Urinary bladder (tissue), 4 donors: ENCODE data around the gene DNAJC7. TPM values are rescaled to one million over a fixed set of nuclear protein-coding genes. Genes with fewer than 3 reads are reported as not detected.
A peak's percentile ranks its signal among the peaks of the same experiment; 100 is the strongest.

Source experiments
- DNase-seq: peaks from one replicate; pipeline ENCODE4 v3.0.0-alpha.2; 2015; ENCODE audit errors: extremely low spot score
- H3K27ac ChIP-seq: one replicate; pipeline ENCODE4 v1.5.1; 2013; ENCODE audit warnings: low read depth, mild to moderate bottlenecking, moderate library complexity
- H3K36me3 ChIP-seq: one replicate; pipeline ENCODE4 v1.6.1; 2013; ENCODE audit warnings: mild to moderate bottlenecking, moderate library complexity; ENCODE audit not compliant: insufficient read depth
- H3K4me1 ChIP-seq: one replicate; pipeline ENCODE4 v1.6.1; 2013; ENCODE audit warnings: mild to moderate bottlenecking, moderate library complexity; ENCODE audit not compliant: insufficient read depth
- H3K4me3 ChIP-seq: one replicate; pipeline ENCODE4 v1.5.1; 2013; ENCODE audit warnings: low read depth, low read length
- WGBS: extraction: QIAGEN DNeasy Blood & Tissue Kit; methylation state at CpG from one replicate; pipeline ENCODE4 v1.1.7; 2013; 5-methylcytosine and 5-hydroxymethylcytosine counted together
- polyA plus RNA-seq: library from polyadenylated mRNA; stranded (reverse); fragments of 200-250 nt; gene quantifications from one replicate; pipeline ENCODE4 v1.2.3, GENCODE V29; 2013
- total RNA-seq: library from RNA; depleted of rRNA; stranded (reverse); fragments of >200 nt; gene quantifications from one replicate; pipeline ENCODE4 v1.2.3, GENCODE V29; 2014
- donor health status: healthy with polysubstance abuse.
- donor health status: healthy.

DNAJC7 gene
- total and polyA plus RNA-seq, 2 donors: 55.2 to 69.9 TPM

- no peak overlapping the region for H3K4me3 ChIP-seq
- H3K4me1 ChIP-seq: no peaks in the 10 kb centered on the region
- H3K36me3 ChIP-seq: peaks cover 3% of the 10 kb centered on the region
- DNase-seq: no peak
- WGBS: 85% methylated on average over 18 of the region's 18 CpGs
- no peak overlapping the region for H3K27ac ChIP-seq
Observed at GRCh38 chr17:41971721-41972523, 45.3 kb downstream of the DNAJC7 start.

GRCh38 chr17:41970901-41971331 lies 46.3 kb downstream of the DNAJC7 start:
- DNase-seq: no peak
- H3K27ac ChIP-seq: no peak overlapping the region
- peaks cover 3% of the 10 kb centered on the region for H3K36me3 ChIP-seq
- 82% methylated on average over 5 of the region's 5 CpGs for WGBS
- H3K4me3 ChIP-seq: no peak overlapping the region
- no peaks in the 10 kb centered on the region for H3K4me1 ChIP-seq

GRCh38 chr17:41968676-41969075 lies 48.6 kb downstream of the DNAJC7 start:
- Histone ChIP-seq H3K27ac (no peak overlapping the region), H3K4me1 (no peaks in the 10 kb centered on the region), H3K36me3 (no peaks in the 10 kb centered on the region), H3K4me3 (no peak overlapping the region)
- WGBS: 89% methylated on average over 10 of the region's 10 CpGs
- no peak for DNase-seq

GRCh38 chr17:41967921-41968578 lies 49.2 kb downstream of the DNAJC7 start:
- Histone ChIP-seq H3K4me1 (no peaks in the 10 kb centered on the region), H3K4me3 (peak overlapping the region; percentile 90), H3K27ac (no peak overlapping the region), H3K36me3 (no peaks in the 10 kb centered on the region)
- no peak for DNase-seq
- WGBS: 88% methylated on average over 37 of the region's 37 CpGs

- DNase-seq: no peak
- no peaks in the 10 kb centered on the region for H3K4me1 ChIP-seq
- WGBS: 18% methylated on average over 39 of the region's 39 CpGs
- H3K4me3 ChIP-seq: peak overlapping the region; percentile 90
- no peaks in the 10 kb centered on the region for H3K36me3 ChIP-seq
- peak overlapping the region; percentile 76 for H3K27ac ChIP-seq
Observed at GRCh38 chr17:41967141-41967920, 49.9 kb downstream of the DNAJC7 start.

- H3K4me3 ChIP-seq: peak within 1 kb of the TSS; percentile 90
- peak within 1 kb of the TSS; percentile 77 for H3K27ac ChIP-seq
- no peaks in the 10 kb centered on the region for H3K36me3 ChIP-seq
- no peaks in the 10 kb centered on the region for H3K4me1 ChIP-seq
- DNase-seq: peak; percentile 59
- under 1% methylated on average over 71 of the region's 71 CpGs for WGBS
Observed at GRCh38 chr17:41966463-41967140, 50.6 kb downstream of the DNAJC7 start, which contains the start of gene CNP. Gene CNP, plus strand, starts transcription at chr17:41966795. Its CDS starts 90 bp downstream, at chr17:41966885.

GRCh38 chr17:41965694-41966462 lies 51.4 kb downstream of the DNAJC7 start:
- DNase-seq: no peak

GRCh38 chr17:41962768-41963434 lies 54.3 kb downstream of the DNAJC7 start:
- no peak for DNase-seq
- 22% methylated on average over 9 of the region's 9 CpGs for WGBS
- H3K4me1 ChIP-seq: no peaks in the 10 kb centered on the region
- no peaks in the 10 kb centered on the region for H3K36me3 ChIP-seq
- H3K4me3 ChIP-seq: no peak overlapping the region
- no peak overlapping the region for H3K27ac ChIP-seq

More at GRCh38 chr17:41965694-41966462, 51.4 kb downstream of the DNAJC7 start:
- Histone ChIP-seq H3K4me3 (peak overlapping the region; percentile 90), H3K36me3 (no peaks in the 10 kb centered on the region), H3K27ac (peak overlapping the region; percentile 77), H3K4me1 (no peaks in the 10 kb centered on the region)
- whole genome bisulfite sequencing: 8% methylated on average over 18 of the region's 18 CpGs

GRCh38 chr17:41962111-41962510 lies 55.1 kb downstream of the DNAJC7 start:
- 84% methylated on average over 5 of the region's 5 CpGs for WGBS
- Histone ChIP-seq H3K4me3 (no peak overlapping the region), H3K36me3 (no peaks in the 10 kb centered on the region), H3K4me1 (no peaks in the 10 kb centered on the region), H3K27ac (no peak overlapping the region)
- no peak for DNase-seq

GRCh38 chr17:41959336-41960095 lies 57.7 kb downstream of the DNAJC7 start:
- H3K4me3 ChIP-seq: no peak overlapping the region
- no peak for DNase-seq
- no peak overlapping the region for H3K27ac ChIP-seq
- H3K4me1 ChIP-seq: no peaks in the 10 kb centered on the region
- 47% methylated on average over 17 of the region's 17 CpGs for WGBS
- H3K36me3 ChIP-seq: no peaks in the 10 kb centered on the region

GRCh38 chr17:41959030-41959335 lies 58.3 kb downstream of the DNAJC7 start:
- 66% methylated on average over 2 of the region's 2 CpGs for whole genome bisulfite sequencing
- no peak overlapping the region for H3K27ac ChIP-seq
- no peak for DNase-seq
- no peak overlapping the region for H3K4me3 ChIP-seq
- H3K4me1 ChIP-seq: no peaks in the 10 kb centered on the region
- no peaks in the 10 kb centered on the region for H3K36me3 ChIP-seq
